MM.1S (cell line): Measurements from ENCODE around the gene NME4.

Experiments used
- CTCF ChIP-seq: fragments of 300-600 bp; sonication (generic); IDR thresholded peaks from 2 replicates; pipeline ENCODE4 v1.5.1; 2016; ENCODE audit warnings: antibody characterized with exemption, low read length, mixed read lengths
- EZH2 ChIP-seq: fragments of 300-600 bp; sonication (generic); optimal IDR thresholded peaks from 2 replicates; pipeline ENCODE3; 2017; ENCODE audit warnings: low read depth, mild to moderate bottlenecking, antibody characterized with exemption, low read length, mixed read lengths
- EZH2phosphoT487 ChIP-seq: fragments of 300-600 bp; sonication (generic); IDR thresholded peaks from 2 replicates; pipeline ENCODE4 v1.6.1; 2018; ENCODE audit warnings: antibody characterized with exemption, low read length

DNA sequence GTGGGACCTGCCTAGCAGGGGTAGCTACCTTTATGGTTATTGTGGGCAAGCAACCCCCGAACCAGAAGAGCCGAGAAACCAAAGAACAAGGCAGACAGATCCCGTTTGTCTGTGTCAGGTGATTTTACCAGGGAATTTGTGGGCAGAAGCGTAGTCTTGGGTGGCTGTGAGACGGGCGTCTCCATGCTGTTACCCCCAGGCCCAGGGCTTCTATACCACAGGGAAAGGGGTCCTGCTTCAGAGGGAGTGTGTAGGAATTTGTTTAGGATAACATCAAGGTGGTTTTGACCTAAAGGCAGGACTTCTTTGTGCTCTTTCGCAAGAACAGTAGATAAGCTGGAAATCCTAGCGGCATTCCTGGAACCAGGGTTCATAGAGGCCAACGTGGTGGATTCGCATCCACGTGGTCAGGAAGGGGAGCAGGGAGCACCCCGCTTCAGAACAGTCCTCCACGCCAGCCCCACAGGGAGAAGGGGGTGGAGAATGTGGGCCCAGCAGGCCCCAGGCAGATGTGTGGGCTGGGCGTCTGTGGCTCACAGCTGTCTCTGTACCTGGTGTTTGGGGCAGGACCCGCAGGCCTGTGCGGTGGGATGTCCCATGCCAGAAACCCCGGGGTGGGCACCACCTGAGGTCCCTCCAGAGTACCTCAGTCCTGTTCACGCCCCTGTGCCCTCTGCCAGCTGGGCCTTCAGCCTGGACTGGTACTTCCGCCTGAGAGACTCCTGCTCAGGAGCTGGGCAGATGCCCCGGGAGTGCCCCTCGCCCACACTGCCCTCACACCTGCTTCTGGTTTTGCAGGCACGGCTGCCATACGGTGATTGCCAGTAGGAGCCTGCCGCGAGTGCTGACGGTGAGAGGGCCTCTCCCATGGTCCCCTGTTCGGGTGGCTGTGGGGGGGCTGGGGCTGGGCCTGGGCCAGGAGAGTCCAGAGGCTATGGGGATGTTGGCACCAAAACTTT, 8.8 kb downstream of the NME4 start:
- TF ChIP-seq CTCF (no peak), EZH2 (no peak), EZH2phosphoT487 (no peak)
